ENCODE measurements around the gene DUSP1. TPM values are rescaled to one million over a fixed set of nuclear protein-coding genes. Genes with fewer than 3 reads are reported as not detected.

Gene DUSP1
- total and polyA plus RNA-seq, 2 of the 13 experiments (the other 11 are each of a cell fraction or from before 2014, with no cell fraction given) = 27.1 to 55.5 TPM

DNA sequence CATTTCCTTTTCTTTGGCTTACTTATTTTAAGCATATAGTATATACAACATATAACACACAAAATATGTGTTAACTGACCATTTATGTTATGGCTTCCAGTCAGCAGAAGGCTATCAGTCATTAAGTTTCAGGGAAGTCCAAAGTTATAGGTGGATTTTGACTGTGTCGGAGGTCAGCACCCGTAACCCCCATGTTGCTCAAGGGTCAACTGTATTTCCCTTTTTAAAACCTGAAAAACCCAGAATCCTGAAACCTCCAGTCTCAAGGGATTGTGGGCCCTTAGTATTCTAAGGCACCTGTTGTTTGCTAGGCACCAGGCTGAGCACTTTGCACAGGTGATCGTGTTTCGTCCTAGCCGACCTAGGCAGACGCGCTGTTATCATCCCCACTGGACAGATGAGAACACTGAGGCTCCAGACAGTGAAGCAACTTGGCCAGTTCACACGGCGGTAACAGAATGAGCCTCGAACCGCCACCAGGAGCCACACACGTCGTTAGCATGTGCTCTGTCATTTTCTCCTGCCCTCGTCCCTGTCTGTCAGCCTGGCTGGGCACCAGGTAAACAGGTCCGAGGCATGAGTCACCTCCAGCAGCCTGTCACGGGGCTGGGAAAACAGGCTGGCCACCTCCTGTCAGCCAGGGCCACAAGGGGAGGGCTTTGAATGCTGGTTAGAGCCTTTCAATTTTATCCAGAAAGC is 39.9 kb downstream of the DUSP1 start (continued):
- TF ChIP-seq, protein P1, sequence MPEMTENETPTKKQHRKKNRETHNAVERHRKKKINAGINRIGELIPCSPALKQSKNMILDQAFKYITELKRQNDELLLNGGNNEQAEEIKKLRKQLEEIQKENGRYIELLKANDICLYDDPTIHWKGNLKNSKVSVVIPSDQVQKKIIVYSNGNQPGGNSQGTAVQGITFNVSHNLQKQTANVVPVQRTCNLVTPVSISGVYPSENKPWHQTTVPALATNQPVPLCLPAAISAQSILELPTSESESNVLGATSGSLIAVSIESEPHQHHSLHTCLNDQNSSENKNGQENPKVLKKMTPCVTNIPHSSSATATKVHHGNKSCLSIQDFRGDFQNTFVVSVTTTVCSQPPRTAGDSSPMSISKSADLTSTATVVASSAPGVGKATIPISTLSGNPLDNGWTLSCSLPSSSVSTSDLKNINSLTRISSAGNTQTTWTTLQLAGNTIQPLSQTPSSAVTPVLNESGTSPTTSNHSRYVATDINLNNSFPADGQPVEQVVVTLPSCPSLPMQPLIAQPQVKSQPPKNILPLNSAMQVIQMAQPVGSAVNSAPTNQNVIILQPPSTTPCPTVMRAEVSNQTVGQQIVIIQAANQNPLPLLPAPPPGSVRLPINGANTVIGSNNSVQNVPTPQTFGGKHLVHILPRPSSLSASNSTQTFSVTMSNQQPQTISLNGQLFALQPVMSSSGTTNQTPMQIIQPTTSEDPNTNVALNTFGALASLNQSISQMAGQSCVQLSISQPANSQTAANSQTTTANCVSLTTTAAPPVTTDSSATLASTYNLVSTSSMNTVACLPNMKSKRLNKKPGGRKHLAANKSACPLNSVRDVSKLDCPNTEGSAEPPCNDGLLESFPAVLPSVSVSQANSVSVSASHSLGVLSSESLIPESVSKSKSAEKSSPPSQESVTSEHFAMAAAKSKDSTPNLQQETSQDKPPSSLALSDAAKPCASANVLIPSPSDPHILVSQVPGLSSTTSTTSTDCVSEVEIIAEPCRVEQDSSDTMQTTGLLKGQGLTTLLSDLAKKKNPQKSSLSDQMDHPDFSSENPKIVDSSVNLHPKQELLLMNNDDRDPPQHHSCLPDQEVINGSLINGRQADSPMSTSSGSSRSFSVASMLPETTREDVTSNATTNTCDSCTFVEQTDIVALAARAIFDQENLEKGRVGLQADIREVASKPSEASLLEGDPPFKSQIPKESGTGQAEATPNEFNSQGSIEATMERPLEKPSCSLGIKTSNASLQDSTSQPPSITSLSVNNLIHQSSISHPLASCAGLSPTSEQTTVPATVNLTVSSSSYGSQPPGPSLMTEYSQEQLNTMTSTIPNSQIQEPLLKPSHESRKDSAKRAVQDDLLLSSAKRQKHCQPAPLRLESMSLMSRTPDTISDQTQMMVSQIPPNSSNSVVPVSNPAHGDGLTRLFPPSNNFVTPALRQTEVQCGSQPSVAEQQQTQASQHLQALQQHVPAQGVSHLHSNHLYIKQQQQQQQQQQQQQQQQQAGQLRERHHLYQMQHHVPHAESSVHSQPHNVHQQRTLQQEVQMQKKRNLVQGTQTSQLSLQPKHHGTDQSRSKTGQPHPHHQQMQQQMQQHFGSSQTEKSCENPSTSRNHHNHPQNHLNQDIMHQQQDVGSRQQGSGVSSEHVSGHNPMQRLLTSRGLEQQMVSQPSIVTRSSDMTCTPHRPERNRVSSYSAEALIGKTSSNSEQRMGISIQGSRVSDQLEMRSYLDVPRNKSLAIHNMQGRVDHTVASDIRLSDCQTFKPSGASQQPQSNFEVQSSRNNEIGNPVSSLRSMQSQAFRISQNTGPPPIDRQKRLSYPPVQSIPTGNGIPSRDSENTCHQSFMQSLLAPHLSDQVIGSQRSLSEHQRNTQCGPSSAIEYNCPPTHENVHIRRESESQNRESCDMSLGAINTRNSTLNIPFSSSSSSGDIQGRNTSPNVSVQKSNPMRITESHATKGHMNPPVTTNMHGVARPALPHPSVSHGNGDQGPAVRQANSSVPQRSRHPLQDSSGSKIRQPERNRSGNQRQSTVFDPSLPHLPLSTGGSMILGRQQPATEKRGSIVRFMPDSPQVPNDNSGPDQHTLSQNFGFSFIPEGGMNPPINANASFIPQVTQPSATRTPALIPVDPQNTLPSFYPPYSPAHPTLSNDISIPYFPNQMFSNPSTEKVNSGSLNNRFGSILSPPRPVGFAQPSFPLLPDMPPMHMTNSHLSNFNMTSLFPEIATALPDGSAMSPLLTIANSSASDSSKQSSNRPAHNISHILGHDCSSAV (CRISPR knock-in tag; IDR thresholded peaks at IDR 0.05; ENCODE audit: borderline replicate concordance) = no peak
- TF ChIP-seq ZNF484 (CRISPR knock-in tag; IDR thresholded peaks at IDR 0.05; ENCODE audit: borderline replicate concordance, low read depth) = no peak
- TF ChIP-seq ZNF607 (CRISPR knock-in tag; IDR thresholded peaks at IDR 0.05; ENCODE audit: borderline replicate concordance) = peak; percentile 99
- TF ChIP-seq, protein P2, sequence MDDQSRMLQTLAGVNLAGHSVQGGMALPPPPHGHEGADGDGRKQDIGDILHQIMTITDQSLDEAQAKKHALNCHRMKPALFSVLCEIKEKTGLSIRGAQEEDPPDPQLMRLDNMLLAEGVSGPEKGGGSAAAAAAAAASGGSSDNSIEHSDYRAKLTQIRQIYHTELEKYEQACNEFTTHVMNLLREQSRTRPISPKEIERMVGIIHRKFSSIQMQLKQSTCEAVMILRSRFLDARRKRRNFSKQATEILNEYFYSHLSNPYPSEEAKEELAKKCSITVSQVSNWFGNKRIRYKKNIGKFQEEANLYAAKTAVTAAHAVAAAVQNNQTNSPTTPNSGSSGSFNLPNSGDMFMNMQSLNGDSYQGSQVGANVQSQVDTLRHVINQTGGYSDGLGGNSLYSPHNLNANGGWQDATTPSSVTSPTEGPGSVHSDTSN (CRISPR knock-in tag; IDR thresholded peaks at IDR 0.05; ENCODE audit: borderline replicate concordance) = peak; percentile 24; the same call in 1 of the 2 replicates
- peak; percentile 78 for TF ChIP-seq ZNF501 (CRISPR knock-in tag; IDR thresholded peaks at IDR 0.05)
- peak; percentile 59 for TF ChIP-seq CBX1 (IDR thresholded peaks at IDR 0.05; ENCODE audit: low read depth)
- no peak for TF ChIP-seq ZNF720 (CRISPR knock-in tag; IDR thresholded peaks at IDR 0.05)
- TF ChIP-seq DNMT3B (CRISPR knock-in tag; conservative IDR thresholded peaks at IDR 0.05) = peak; percentile 99
- peak; percentile 34; the same call in 1 of the 2 replicates for TF ChIP-seq ZNF678 (CRISPR knock-in tag; IDR thresholded peaks at IDR 0.05)
- no peak; the same call in 1 of the 2 replicates for TF ChIP-seq XBP1 (CRISPR knock-in tag; IDR thresholded peaks at IDR 0.05)
- no peak for TF ChIP-seq NFE2 (CRISPR knock-in tag; IDR thresholded peaks at IDR 0.05)
- no peak for TF ChIP-seq STAT5B (CRISPR knock-in tag; IDR thresholded peaks at IDR 0.05)
- no peak for TF ChIP-seq SUZ12 (IDR thresholded peaks at IDR 0.05; ENCODE audit: low read depth, low read length)
- peak; percentile 64; the same call in 1 of the 2 replicates for TF ChIP-seq ZNF670 (CRISPR knock-in tag; IDR thresholded peaks at IDR 0.05; ENCODE audit: borderline replicate concordance)
- TF ChIP-seq, protein P3, sequence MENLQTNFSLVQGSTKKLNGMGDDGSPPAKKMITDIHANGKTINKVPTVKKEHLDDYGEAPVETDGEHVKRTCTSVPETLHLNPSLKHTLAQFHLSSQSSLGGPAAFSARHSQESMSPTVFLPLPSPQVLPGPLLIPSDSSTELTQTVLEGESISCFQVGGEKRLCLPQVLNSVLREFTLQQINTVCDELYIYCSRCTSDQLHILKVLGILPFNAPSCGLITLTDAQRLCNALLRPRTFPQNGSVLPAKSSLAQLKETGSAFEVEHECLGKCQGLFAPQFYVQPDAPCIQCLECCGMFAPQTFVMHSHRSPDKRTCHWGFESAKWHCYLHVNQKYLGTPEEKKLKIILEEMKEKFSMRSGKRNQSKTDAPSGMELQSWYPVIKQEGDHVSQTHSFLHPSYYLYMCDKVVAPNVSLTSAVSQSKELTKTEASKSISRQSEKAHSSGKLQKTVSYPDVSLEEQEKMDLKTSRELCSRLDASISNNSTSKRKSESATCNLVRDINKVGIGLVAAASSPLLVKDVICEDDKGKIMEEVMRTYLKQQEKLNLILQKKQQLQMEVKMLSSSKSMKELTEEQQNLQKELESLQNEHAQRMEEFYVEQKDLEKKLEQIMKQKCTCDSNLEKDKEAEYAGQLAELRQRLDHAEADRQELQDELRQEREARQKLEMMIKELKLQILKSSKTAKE (CRISPR knock-in tag; IDR thresholded peaks at IDR 0.05; ENCODE audit: borderline replicate concordance) = peak; percentile 71; the same call in 1 of the 2 replicates
- TF ChIP-seq PPARG (CRISPR knock-in tag; conservative IDR thresholded peaks at IDR 0.05) = no peak
